H4 (cell line): ENCODE measurements around the gene FNDC5. TPM values are rescaled to one million over a fixed set of nuclear protein-coding genes. Genes with fewer than 3 reads are reported as not detected.

Experiments
- DNase-seq: peaks from one replicate; pipeline ENCODE4 v3.0.0-alpha.2; 2015; ENCODE audit warnings: low spot score
- total RNA-seq: library from RNA; depleted of rRNA; stranded (reverse); fragments of >200 nt; shearing (Covaris generic); gene quantifications from 2 replicates; pipeline ENCODE4 v1.2.3, GENCODE V29; 2014

FNDC5 gene
- total RNA-seq, 1 experiment from 2014 or later = 0.15 TPM

GRCh38 chr1:32865639-32866405 lies 4.9 kb downstream of the FNDC5 start:
- no peak for DNase-seq

DNA sequence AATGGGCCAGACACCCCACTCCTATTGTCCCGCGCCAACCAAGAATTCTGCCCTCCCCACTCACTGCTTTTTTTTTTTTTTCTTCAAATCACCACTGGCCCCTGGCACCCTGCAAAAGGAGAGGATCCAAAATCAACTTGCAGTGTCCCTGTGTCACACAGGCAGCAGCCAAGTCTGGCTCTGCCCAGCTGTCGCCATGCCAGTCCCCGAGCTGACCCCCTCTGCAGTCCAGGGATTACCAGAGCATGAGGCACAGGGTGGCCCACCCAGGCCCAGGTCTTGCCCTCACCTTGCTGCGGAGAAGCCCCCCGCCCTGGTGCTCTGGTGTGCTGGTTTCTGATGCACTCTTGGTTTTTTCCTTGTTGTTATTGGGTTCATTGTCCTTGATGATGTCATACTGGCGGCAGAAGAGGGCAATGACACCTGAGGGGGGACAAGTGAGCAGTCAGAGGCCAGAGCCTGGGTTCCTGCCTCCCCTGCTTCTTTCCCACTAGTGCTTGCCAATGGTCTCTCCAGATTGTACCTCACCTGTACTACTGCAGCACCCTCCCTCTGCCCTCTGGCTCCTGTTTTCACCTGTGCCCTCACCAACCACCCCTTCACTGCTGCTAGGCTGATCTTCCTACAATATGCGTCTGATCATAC lies 6.2 kb downstream of the FNDC5 start:
- DNase-seq = no peak

DNA sequence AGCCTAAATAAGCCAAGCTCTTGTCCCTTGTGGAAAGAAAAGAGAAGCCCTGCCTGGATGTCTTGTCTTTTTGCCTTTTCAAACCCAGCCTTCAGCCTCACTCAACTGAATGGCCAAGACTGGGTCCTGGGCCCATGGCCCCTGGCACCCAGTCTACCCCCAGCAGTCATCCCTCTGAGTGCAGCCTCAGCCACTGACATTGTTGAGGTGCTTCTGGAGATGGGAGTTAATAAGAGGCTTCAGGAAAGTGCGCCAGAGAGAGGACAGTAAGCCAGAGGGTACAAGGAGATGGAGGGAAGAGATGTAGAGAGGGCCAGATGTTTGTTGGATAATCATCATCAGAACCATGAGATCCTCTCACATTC lies 6.8 kb downstream of the FNDC5 start:
- no peak for DNase-seq

- no peak for DNase-seq
Observed at GRCh38 chr1:32863218-32863880, 7.4 kb downstream of the FNDC5 start.

DNA sequence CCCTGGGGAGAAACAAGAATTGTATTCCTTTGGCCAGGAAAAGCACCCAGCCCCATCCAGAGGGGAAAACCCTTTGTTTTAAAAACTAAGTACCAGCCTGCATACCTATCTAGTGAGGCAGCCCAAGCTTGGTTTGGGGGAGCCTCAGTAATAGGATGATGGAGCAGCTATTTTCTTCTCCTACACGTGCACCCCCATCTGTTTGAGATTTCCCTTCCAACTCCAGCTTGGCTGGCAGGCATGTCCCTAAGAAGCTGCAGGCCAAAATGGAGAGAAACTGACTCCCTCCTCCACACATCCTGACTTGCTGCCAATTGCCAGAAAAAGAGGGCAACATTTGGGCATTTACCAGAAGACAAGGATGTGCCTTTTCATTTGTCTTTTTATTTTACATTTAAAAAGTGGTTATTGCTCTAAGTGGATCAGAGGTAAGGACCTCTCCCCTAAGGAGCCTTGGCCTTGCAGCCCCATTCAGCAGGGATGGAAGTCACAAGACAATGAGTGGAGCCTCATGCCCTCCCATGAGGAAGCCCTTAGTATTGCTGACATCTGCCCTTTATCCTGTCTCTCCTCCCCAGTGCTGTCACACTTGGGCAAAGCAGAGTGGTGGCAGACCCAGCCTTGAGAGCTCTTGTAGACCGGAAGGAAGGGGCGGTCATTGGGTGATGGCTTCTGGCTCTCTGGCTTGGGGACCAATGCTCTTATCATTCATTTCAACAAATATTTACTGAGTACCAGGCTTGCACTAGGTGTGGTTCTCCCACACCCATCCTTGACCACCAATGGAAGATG lies 8.6 kb downstream of the FNDC5 start:
- DNase-seq = no peak

DNA sequence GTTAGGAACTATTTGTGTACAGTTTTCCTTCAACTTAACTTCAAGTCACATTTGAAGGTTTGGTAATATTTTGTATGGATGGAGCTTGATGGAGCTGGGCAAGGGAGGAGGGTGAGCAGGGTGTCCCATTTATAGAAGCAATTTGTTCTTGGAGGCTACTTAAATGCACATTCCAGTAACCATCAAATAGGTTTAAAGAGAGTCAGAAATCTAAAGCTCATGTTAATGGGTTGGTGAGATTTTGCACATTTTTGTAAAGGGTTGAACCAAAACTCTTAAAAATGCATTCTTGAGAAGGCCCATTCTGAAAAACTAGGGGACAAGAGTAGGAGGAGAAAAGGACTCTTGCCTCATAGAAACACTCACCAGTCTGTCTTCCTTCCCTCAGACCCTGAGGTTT lies 10.1 kb downstream of the FNDC5 start:
- no peak for DNase-seq

DNA sequence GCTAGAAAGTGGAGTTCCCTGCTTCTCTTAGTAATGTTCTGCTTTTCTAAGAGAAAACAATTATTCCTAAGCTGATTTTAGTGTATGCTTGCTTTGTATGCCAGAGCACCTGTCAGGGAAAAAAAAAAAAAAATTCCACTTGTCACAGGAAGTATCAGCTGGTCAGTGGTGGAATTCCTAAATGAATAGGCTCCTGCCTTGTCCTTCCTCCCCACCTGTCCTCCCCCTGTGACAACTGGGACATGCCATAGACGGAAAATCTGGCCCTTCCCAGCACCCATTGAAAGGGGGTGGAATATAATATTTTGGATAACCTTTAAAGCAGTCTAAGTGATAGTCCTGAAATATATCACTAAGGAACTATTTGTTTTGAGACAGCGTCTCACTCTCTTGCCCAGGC lies 10.8 kb downstream of the FNDC5 start:
- no peak for DNase-seq

DNA sequence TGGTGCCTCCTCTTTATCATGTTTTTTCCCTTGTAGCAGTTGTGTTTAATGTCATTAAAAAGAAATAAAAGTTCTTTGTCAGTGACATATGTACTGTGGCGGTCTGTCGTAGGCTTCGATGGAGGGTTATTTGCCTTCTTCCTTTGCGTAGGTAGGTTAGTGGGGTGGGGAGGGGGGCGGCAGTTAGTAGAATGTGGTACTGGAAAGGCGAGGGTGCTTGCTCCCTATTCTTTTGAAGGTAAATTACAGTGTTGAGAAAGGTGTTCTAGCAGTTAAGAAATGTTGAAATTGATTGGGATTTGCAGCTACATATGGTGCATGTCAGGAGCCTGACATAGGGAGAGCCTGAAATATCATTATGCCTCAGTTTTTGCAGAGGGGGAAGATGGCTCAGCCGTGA lies 11.9 kb downstream of the FNDC5 start:
- DNase-seq = no peak

DNA sequence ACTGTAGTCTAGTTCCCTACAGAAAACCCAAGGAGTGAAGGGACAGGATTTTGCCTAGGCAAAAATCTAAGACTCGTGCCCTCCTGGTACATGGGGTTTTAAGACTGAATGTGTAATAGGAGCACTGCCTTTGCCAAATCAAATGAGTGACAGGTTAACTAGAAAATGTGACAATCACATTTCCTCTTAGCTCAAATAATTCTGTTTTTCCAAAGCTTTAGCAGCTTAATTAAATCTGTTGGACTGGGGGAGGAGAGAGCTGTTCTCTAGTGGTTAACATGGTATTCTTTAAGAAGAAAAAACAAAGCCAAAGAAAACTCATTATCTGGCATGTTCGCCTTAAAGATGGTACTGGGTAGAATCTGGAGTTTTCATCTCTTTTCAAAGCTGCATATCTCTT lies 12.6 kb downstream of the FNDC5 start:
- DNase-seq = no peak

GRCh38 chr1:32855861-32856617 lies 14.7 kb downstream of the FNDC5 start:
- DNase-seq = no peak

GRCh38 chr1:32848354-32849063 lies 22.2 kb downstream of the FNDC5 start:
- DNase-seq = no peak

GRCh38 chr1:32831878-32832277 lies 38.8 kb downstream of the FNDC5 start:
- no peak for DNase-seq

- DNase-seq = no peak
Observed at GRCh38 chr1:32830092-32830852, 40.4 kb downstream of the FNDC5 start.

GRCh38 chr1:32828341-32828740 lies 42.4 kb downstream of the FNDC5 start:
- no peak for DNase-seq

DNA sequence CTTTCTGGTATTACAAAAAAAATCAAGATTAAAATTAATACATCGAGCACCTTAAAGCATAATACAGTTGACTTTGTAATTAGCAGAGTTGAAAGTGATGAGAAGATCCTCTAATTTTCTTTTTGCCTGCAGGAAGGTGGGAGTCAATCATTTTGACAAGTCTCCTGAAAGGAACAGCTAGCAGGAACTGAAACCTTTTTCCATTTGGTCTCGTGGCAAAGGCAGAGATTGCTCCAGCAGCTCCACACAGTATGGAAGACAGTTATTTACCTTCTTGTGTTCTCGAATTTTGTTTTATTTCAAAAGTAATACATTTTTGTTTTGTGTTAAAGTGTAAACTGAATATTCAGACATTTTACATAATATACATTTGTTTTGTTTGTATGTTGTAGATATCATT lies 45.5 kb downstream of the FNDC5 start:
- DNase-seq = no peak

- DNase-seq = no peak
Observed at GRCh38 chr1:32818804-32819541, 51.7 kb downstream of the FNDC5 start.

DNA sequence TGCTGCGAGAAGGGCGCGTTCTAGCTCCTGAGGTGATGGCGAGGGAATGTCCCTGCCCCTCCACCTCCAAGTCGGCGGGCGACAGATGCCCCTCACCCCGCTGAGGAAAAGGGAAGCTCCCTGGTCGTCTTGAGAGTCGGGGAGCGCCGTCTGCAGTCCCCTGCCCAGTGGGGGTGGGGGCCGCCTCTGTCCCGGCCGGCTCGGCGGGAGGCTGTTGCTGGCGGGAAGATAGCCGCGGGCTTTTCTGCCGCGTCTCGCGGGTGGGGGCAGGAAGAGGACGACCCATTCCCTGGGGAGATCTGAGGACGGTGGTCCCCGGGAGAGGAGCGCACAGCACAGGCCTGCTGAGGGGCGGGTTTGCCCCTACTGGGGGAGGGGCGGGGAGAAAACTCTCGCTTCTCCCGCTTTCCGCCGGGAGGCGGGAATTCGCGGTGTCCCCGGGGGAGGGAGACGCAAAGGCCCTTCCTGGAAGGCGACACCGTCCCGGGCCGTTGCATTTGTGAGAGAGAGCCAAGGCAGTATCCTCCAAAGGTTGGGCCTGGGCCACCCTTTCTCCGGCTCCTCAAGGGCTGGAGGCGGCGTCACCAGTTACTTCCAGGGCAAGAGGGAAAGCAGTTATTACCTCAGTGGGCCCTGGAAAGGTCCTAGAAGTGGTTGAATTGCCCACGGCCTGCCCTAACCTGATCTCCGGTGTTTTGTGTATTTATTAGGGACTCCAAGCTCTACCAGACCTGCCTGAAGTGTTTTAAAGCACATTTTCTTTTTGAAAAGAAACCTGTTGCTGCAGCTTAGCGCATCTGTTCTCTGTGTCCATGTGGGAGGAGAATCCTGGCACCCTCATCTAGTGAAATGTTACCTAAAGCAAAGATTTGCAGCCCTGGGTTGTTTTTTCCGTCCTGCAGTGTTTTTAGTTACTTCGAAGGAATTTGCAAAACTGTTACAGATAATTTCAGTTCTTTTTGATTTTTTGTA lies 52.6 kb downstream of the FNDC5 start:
- peak; percentile 64 for DNase-seq

DNA sequence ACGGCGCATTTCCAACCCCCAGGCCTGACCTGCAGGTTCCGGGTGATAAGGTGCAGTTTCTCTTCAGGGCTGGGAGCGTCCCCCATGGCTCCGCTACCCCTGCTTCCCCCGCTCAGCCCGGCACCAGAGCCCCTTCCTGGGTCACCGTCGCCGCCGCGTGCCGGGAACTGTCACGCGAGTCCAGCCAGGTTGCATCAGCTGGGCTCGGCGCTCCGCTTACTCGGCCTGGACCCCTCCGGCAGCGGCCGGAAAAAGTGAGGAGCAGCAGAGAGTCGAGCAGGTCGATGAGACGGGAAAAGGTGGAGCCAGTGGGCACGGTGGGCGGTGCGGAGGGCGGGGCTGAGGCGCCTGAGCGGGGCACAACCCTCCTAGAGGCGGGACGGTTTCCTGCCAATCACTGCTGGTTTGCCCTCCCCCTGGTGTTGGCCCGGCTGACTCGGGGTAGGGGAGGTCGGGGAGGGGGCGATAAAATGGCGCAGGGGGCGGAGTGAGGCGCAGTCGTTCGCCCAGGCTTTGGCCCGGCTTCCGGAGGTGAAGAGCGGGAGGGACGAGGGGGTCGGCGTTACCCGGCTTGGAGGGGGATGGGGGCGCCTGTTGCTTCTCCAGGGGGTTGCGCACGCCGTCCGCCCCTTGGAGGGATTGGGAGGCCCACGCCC lies 53.4 kb downstream of the FNDC5 start, which contains the start of the genes S100PBP and YARS1:
TSS of gene S100PBP (plus strand) at position 495 of the 656 bp plus-strand sequence. CDS start 8,447 bp downstream, outside the sequence.
TSS of gene YARS1 (minus strand) at position 200 of the 656 bp plus-strand sequence. CDS start at position 86, 114 bp downstream.
- peak; percentile 98 for DNase-seq
